Medulla oblongata (tissue), 1 donor: Measurements from ENCODE around the gene HSFX3.
"Not testable (repeated sequence)": the region's sequence is repeated elsewhere in the genome, so short reads cannot be mapped to it uniquely, and the experiment has no call there.

Experiments
- DNase-seq: peaks from one replicate; pipeline ENCODE4 v3.0.0-alpha.2; 2015; ENCODE audit errors: extremely low spot score

HSFX3 gene

GRCh38 chrX:149545545-149546543 is 3.9 kb downstream of the HSFX3 start:
- not testable (repeated sequence) for DNase-seq

- DNase-seq: no peak
Observed at GRCh38 chrX:149541521-149542047, 8.1 kb downstream of the HSFX3 start.

- DNase-seq: peak; percentile 87
Observed at GRCh38 chrX:149540621-149541520, 8.9 kb downstream of the HSFX3 start, which contains the start of gene EOLA1. TSS of gene EOLA1 (plus strand) at chrX:149541012. CDS start at chrX:149545631, 4,619 bp downstream.

GRCh38 chrX:149540131-149540620 is 9.5 kb downstream of the HSFX3 start:
- DNase-seq: peak; percentile 89

- DNase-seq: peak; percentile 88
Observed at GRCh38 chrX:149539283-149540130, 10.2 kb downstream of the HSFX3 start.

GRCh38 chrX:149537474-149537873 is 12.2 kb downstream of the HSFX3 start:
- DNase-seq: not testable (repeated sequence)

GRCh38 chrX:149534926-149535602 is 14.7 kb downstream of the HSFX3 start:
- DNase-seq: not testable (repeated sequence)

GRCh38 chrX:149533999-149534398 is 15.7 kb downstream of the HSFX3 start:
- not testable (repeated sequence) for DNase-seq

- not testable (repeated sequence) for DNase-seq
Observed at GRCh38 chrX:149532868-149533267, 16.9 kb downstream of the HSFX3 start.

GRCh38 chrX:149531599-149531998 is 18.1 kb downstream of the HSFX3 start:
- no peak for DNase-seq

GRCh38 chrX:149528381-149528780 is 21.3 kb downstream of the HSFX3 start:
- no peak for DNase-seq

- DNase-seq: peak; percentile 23
Observed at GRCh38 chrX:149527705-149528104, 22.0 kb downstream of the HSFX3 start.

- not testable (repeated sequence) for DNase-seq
Observed at GRCh38 chrX:149526318-149527033, 23.2 kb downstream of the HSFX3 start.

GRCh38 chrX:149525903-149526302 is 23.8 kb downstream of the HSFX3 start:
- not testable (repeated sequence) for DNase-seq

- DNase-seq: not testable (repeated sequence)
Observed at GRCh38 chrX:149525389-149525788, 24.3 kb downstream of the HSFX3 start.

GRCh38 chrX:149522916-149523315 is 26.8 kb downstream of the HSFX3 start:
- no peak for DNase-seq

- no peak for DNase-seq
Observed at GRCh38 chrX:149521438-149521837, 28.3 kb downstream of the HSFX3 start.

- DNase-seq: not testable (repeated sequence)
Observed at GRCh38 chrX:149520636-149521277, 29.0 kb downstream of the HSFX3 start.

- DNase-seq: no peak
Observed at GRCh38 chrX:149518236-149518635, 31.5 kb downstream of the HSFX3 start.
